Measurements from ENCODE around the gene FSTL4. TPM values are rescaled to one million over a fixed set of nuclear protein-coding genes. Genes with fewer than 3 reads are reported as not detected.

The FSTL4 gene
- total RNA-seq, 1 experiment from 2014 or later: 2.7 TPM

GRCh38 chr5:133439859-133440258 lies 172.5 kb downstream of the FSTL4 start:
- ChIA-PET POLR2A (no interaction called here), CTCF (interaction anchor here (0.7 kb wide), 1 partner anchor 684 kb away, joined by 3 read pairs; no protein-coding TSS in a partner anchor)
- DNase-seq: no peak
- TF ChIP-seq CTCF (IDR thresholded peaks at IDR 0.05; ENCODE audit: insufficient read depth in 1 of 2, low read depth in 1 of 2, low read length in 1 of 2, severe bottlenecking in 1 of 2, unreplicated experiment in 1 of 2): no peak
- no peak overlapping the region for H3K4me3 ChIP-seq (ENCODE audit: low read depth, low read length)
- no peaks in the 10 kb centered on the region for H3K4me1 ChIP-seq
- Mint-ChIP-seq H3K27me3 (ENCODE audit: insufficient read depth, unreplicated experiment) (peaks cover 12% of the 10 kb centered on the region), H3K9me3 (ENCODE audit: unreplicated experiment) (no peaks in the 10 kb centered on the region), H3K36me3 (ENCODE audit: insufficient read depth, unreplicated experiment) (no peaks in the 10 kb centered on the region), H3K4me3 (ENCODE audit: unreplicated experiment) (no peak overlapping the region), H3K27ac (ENCODE audit: unreplicated experiment) (no peak overlapping the region), H3K4me1 (ENCODE audit: low read depth, unreplicated experiment) (no peaks in the 10 kb centered on the region)
- H3K36me3 ChIP-seq (ENCODE audit: control insufficient read depth, insufficient read depth, low read length): no peaks in the 10 kb centered on the region
- BruUV-seq (replicated peaks): no TSS peak
- no peaks in the 10 kb centered on the region; the same call in 1 of the 2 replicates for H3K27me3 ChIP-seq (replicated peaks; ENCODE audit: control insufficient read depth, insufficient read depth, low read length)
- H3K9me3 ChIP-seq: no peaks in the 10 kb centered on the region
- intact Hi-C loops (cut with micrococcal nuclease; ENCODE audit: unreplicated experiment): no loop called here

GRCh38 chr5:133438487-133438886 lies 173.9 kb downstream of the FSTL4 start:
- Mint-ChIP-seq H3K4me1 (ENCODE audit: low read depth, unreplicated experiment) (no peaks in the 10 kb centered on the region), H3K27me3 (ENCODE audit: insufficient read depth, unreplicated experiment) (peaks cover 14% of the 10 kb centered on the region), H3K36me3 (ENCODE audit: insufficient read depth, unreplicated experiment) (no peaks in the 10 kb centered on the region), H3K9me3 (ENCODE audit: unreplicated experiment) (no peaks in the 10 kb centered on the region), H3K27ac (ENCODE audit: unreplicated experiment) (no peak overlapping the region), H3K4me3 (ENCODE audit: unreplicated experiment) (no peak overlapping the region)
- no peaks in the 10 kb centered on the region for H3K36me3 ChIP-seq (ENCODE audit: control insufficient read depth, insufficient read depth, low read length)
- CTCF ChIA-PET: no interaction called here
- no peaks in the 10 kb centered on the region for H3K4me1 ChIP-seq
- TF ChIP-seq CTCF (IDR thresholded peaks at IDR 0.05; ENCODE audit: insufficient read depth in 1 of 2, low read depth in 1 of 2, low read length in 1 of 2, severe bottlenecking in 1 of 2, unreplicated experiment in 1 of 2): no peak
- BruUV-seq (replicated peaks): no TSS peak
- POLR2A ChIA-PET: no interaction called here
- no peaks in the 10 kb centered on the region for H3K9me3 ChIP-seq
- intact Hi-C loops (cut with micrococcal nuclease; ENCODE audit: unreplicated experiment): no loop called here
- no peaks in the 10 kb centered on the region; the same call in 1 of the 2 replicates for H3K27me3 ChIP-seq (replicated peaks; ENCODE audit: control insufficient read depth, insufficient read depth, low read length)
- DNase-seq: no peak
- H3K4me3 ChIP-seq (ENCODE audit: low read depth, low read length): no peak overlapping the region

GRCh38 chr5:133434336-133434735 lies 178.0 kb downstream of the FSTL4 start:
- no peak for TF ChIP-seq CTCF (IDR thresholded peaks at IDR 0.05; ENCODE audit: insufficient read depth in 1 of 2, low read depth in 1 of 2, low read length in 1 of 2, severe bottlenecking in 1 of 2, unreplicated experiment in 1 of 2)
- Mint-ChIP-seq H3K4me1 (ENCODE audit: low read depth, unreplicated experiment) (no peaks in the 10 kb centered on the region), H3K36me3 (ENCODE audit: insufficient read depth, unreplicated experiment) (no peaks in the 10 kb centered on the region), H3K27ac (ENCODE audit: unreplicated experiment) (no peak overlapping the region), H3K9me3 (ENCODE audit: unreplicated experiment) (no peaks in the 10 kb centered on the region), H3K4me3 (ENCODE audit: unreplicated experiment) (no peak overlapping the region), H3K27me3 (ENCODE audit: insufficient read depth, unreplicated experiment) (peaks cover 18% of the 10 kb centered on the region)
- Histone ChIP-seq H3K9me3 (no peaks in the 10 kb centered on the region), H3K36me3 (ENCODE audit: control insufficient read depth, insufficient read depth, low read length) (no peaks in the 10 kb centered on the region), H3K4me3 (ENCODE audit: low read depth, low read length) (no peak overlapping the region), H3K4me1 (no peaks in the 10 kb centered on the region), H3K27me3 (replicated peaks; ENCODE audit: control insufficient read depth, insufficient read depth, low read length) (no peaks in the 10 kb centered on the region; the same call in 1 of the 2 replicates)
- CTCF ChIA-PET: no interaction called here
- POLR2A ChIA-PET: no interaction called here
- no TSS peak for BruUV-seq (replicated peaks)
- intact Hi-C loops (cut with micrococcal nuclease; ENCODE audit: unreplicated experiment): no loop called here
- DNase-seq: no peak
